B cell (primary cell): ENCODE results near the gene AEN. TPM values are rescaled to one million over a fixed set of nuclear protein-coding genes. Genes with fewer than 3 reads are reported as not detected.
A peak's percentile ranks its signal among the peaks of the same experiment; 100 is the strongest.

Source experiments
- ATAC-seq: fragments of 200-7000 bp; cut with Tn5 transposase; one replicate; pipeline ENCODE4 v1.10.0; 2021; ENCODE audit warnings: low read depth, mild to moderate bottlenecking, moderate number of reproducible peaks, moderate library complexity
- CTCF ChIA-PET: fragments of 350-600 bp; sonication (Branson Sonifier 250); formaldehyde crosslinking; loops from one replicate; lab custom pipeline; 2021; ENCODE audit warnings: antibody characterized with exemption, inconsistent platforms; lab: Charles Lee
- POLR2A ChIA-PET: fragments of 350-600 bp; sonication (Branson Sonifier 250); formaldehyde crosslinking; loops from one replicate; lab custom pipeline; 2021; ENCODE audit warnings: antibody characterized with exemption; lab: Charles Lee
- DNase-seq: peaks from one replicate; pipeline ENCODE4 v3.0.0; 2013
- H2AFZ ChIP-seq: 2 replicates; pipeline ENCODE4 v1.6.1; 2012; ENCODE audit warnings: mild to moderate bottlenecking, low read depth, low read length; ENCODE audit not compliant: insufficient read depth, poor library complexity, severe bottlenecking
- H3K27ac ChIP-seq, 2 donors: 1 replicate in 1 of 2; 2 replicates in 1 of 2; pipeline ENCODE4 v1.5.1; 2012 to 2013; ENCODE audit warnings: low read length in 2 of 2, mild to moderate bottlenecking in 2 of 2, moderate library complexity in 1 of 2
- H3K27me3 ChIP-seq, 4 experiments: fragments of 200-600 bp in 1 of 4; sonication (generic) in 1 of 4; replicated peaks in 1 of 4; 1 replicate in 2 of 4; 2 replicates in 2 of 4; pipeline versions ENCODE4 v1.6.1 to v1.7.0; 2013 to 2016; ENCODE audit warnings: low read length in 3 of 4, mild to moderate bottlenecking in 2 of 4, mixed read lengths in 1 of 4, moderate library complexity in 1 of 4; ENCODE audit not compliant: insufficient read depth in 4 of 4, control insufficient read depth in 3 of 4; ENCODE audit errors: control extremely low read depth in 1 of 4
- H3K36me3 ChIP-seq, 2 experiments: replicated peaks in 1 of 2; 1 replicate in 1 of 2; 2 replicates in 1 of 2; pipeline versions ENCODE4 v1.6.1 to v1.7.1; 2013; ENCODE audit warnings: low read length in 1 of 2; ENCODE audit not compliant: insufficient read depth in 2 of 2, control insufficient read depth in 1 of 2; ENCODE audit errors: control extremely low read depth in 1 of 2, extremely low read depth in 1 of 2
- H3K4me1 ChIP-seq, 2 donors: fragments of 200-600 bp in 1 of 2; sonication (generic) in 1 of 2; 1 replicate in 1 of 2; 2 replicates in 1 of 2; pipeline versions ENCODE4 v1.5.1 to v1.6.1; 2013 to 2017; ENCODE audit warnings: low read length in 2 of 2; ENCODE audit not compliant: control insufficient read depth in 2 of 2, insufficient read depth in 2 of 2
- H3K4me2 ChIP-seq: replicated peaks from 2 replicates; pipeline ENCODE3; 2012; ENCODE audit warnings: mild to moderate bottlenecking, low read depth, low read length; ENCODE audit not compliant: poor library complexity, severe bottlenecking
- H3K4me3 ChIP-seq, 5 experiments: fragments of 200-600 bp in 1 of 5; sonication (generic) in 1 of 5; 1 replicate in 3 of 5; 2 replicates in 2 of 5; pipeline versions ENCODE4 v1.5.1 to v1.7.0; 2011 to 2016; ENCODE audit warnings: low read length in 4 of 5, mild to moderate bottlenecking in 4 of 5, low read depth in 2 of 5, control low read depth in 1 of 5, moderate library complexity in 1 of 5; ENCODE audit not compliant: insufficient read depth in 1 of 5; ENCODE audit errors: control extremely low read depth in 1 of 5, extremely low read depth in 1 of 5
- H3K79me2 ChIP-seq: fragments of 200-600 bp; sonication (generic); one replicate; pipeline ENCODE4 v1.6.0; 2016; ENCODE audit warnings: low read length; ENCODE audit not compliant: control insufficient read depth, insufficient read depth
- H3K9ac ChIP-seq: fragments of 200-600 bp; sonication (generic); 2 replicates; pipeline ENCODE4 v1.6.1; 2017; ENCODE audit warnings: mild to moderate bottlenecking, low read length, moderate library complexity
- H3K9me3 ChIP-seq, 3 donors: one replicate each; pipeline versions ENCODE4 v1.6.1 to v1.7.1; 2013; ENCODE audit warnings: low read length in 2 of 3; ENCODE audit not compliant: control insufficient read depth in 2 of 3, insufficient read depth in 1 of 3; ENCODE audit errors: control extremely low read depth in 1 of 3
- H4K20me1 ChIP-seq: 2 replicates; pipeline ENCODE4 v1.6.0; 2012; ENCODE audit warnings: mild to moderate bottlenecking, low read length; ENCODE audit not compliant: insufficient read depth, control insufficient read depth, poor library complexity, severe bottlenecking
- H3K27ac Mint-ChIP-seq: one replicate; pipeline ENCODE4 v1.8.0; 2021; ENCODE audit warnings: mixed read lengths
- H3K27me3 Mint-ChIP-seq: one replicate; pipeline ENCODE4 v1.8.0; 2021; ENCODE audit warnings: mixed read lengths
- H3K4me1 Mint-ChIP-seq: one replicate; pipeline ENCODE4 v1.8.0; 2021; ENCODE audit warnings: mixed read lengths
- H3K4me3 Mint-ChIP-seq: one replicate; pipeline ENCODE4 v1.8.0; 2021; ENCODE audit warnings: mixed read lengths
- H3K9me3 Mint-ChIP-seq: one replicate; pipeline ENCODE4 v1.8.0; 2022; ENCODE audit warnings: mixed read lengths; ENCODE audit not compliant: insufficient read depth
- EZH2 ChIP-seq: IDR thresholded peaks from 2 replicates; pipeline ENCODE4 v1.6.1; 2012; ENCODE audit warnings: borderline replicate concordance, low read depth, mild to moderate bottlenecking, moderate library complexity, low read length; ENCODE audit not compliant: insufficient read depth, poor library complexity, severe bottlenecking
- WGBS: methylation state at CpG from one replicate; pipeline ENCODE4 v1.1.5; 2013; ENCODE audit warnings: missing lambda C conversion rate; ENCODE audit not compliant: insufficient coverage; 5-methylcytosine and 5-hydroxymethylcytosine counted together
- intact Hi-C: fragments of 100-400 bp; cut with micrococcal nuclease; formaldehyde crosslinking; loops from one replicate; pipeline ENCODE4 v1.10.0; 2022
- polyA plus RNA-seq: library from polyadenylated mRNA; depleted of rRNA; stranded (reverse); fragments of >200 nt; gene quantifications from 2 replicates; pipeline ENCODE4 v1.2.3, GENCODE V29; 2012
- total RNA-seq, 2 donors: library from RNA; stranded (reverse); fragments of 120-200 nt in 1 of 2; gene quantifications; 1 replicate in 1 of 2; 2 replicates in 1 of 2; pipeline versions ENCODE4 v1.2.3 to v1.2.4, GENCODE V29; 2013 to 2022
- TF ChIP-seq, protein P1 (sequence below): fragments of 200-600 bp; IDR thresholded peaks from one replicate; pipeline ENCODE4 v1.8.0; 2022; ENCODE audit warnings: antibody characterized with exemption, mild to moderate bottlenecking

The AEN gene
- total and polyA plus RNA-seq, 2 donors (not counting 1 experiment from before 2014, with no cell fraction given) = 18.5 to 42.9 TPM

- no peak overlapping the region for H3K9ac ChIP-seq
- ATAC-seq = no peak
- H3K4me1 Mint-ChIP-seq = peaks cover 51% of the 10 kb centered on the region
- H3K9me3 ChIP-seq = peaks cover 0 to 14% (median 0%) of the 10 kb centered on the region in 3 donors
- no peaks in the 10 kb centered on the region for H3K9me3 Mint-ChIP-seq
- H3K27ac Mint-ChIP-seq = no peak overlapping the region
- DNase-seq = no peak
- H3K4me3 Mint-ChIP-seq = no peak overlapping the region
- no peak overlapping the region for H3K4me2 ChIP-seq
- ChIA-PET CTCF (interaction anchor here (0.9 to 8.8 kb wide), 7 partner anchors 14 to 244 kb away, joined by 3 to 120 read pairs (median 3); partner anchors contain the start of gene AEN), POLR2A (no interaction called here)
- H3K79me2 ChIP-seq = peaks cover 5% of the 10 kb centered on the region
- H4K20me1 ChIP-seq = no peaks in the 10 kb centered on the region
- H3K27me3 Mint-ChIP-seq = no peaks in the 10 kb centered on the region
- no peaks in the 10 kb centered on the region for H3K36me3 ChIP-seq
- H3K27ac ChIP-seq = no peak overlapping the region
- no peak for TF ChIP-seq EZH2
- TF ChIP-seq, protein P1, sequence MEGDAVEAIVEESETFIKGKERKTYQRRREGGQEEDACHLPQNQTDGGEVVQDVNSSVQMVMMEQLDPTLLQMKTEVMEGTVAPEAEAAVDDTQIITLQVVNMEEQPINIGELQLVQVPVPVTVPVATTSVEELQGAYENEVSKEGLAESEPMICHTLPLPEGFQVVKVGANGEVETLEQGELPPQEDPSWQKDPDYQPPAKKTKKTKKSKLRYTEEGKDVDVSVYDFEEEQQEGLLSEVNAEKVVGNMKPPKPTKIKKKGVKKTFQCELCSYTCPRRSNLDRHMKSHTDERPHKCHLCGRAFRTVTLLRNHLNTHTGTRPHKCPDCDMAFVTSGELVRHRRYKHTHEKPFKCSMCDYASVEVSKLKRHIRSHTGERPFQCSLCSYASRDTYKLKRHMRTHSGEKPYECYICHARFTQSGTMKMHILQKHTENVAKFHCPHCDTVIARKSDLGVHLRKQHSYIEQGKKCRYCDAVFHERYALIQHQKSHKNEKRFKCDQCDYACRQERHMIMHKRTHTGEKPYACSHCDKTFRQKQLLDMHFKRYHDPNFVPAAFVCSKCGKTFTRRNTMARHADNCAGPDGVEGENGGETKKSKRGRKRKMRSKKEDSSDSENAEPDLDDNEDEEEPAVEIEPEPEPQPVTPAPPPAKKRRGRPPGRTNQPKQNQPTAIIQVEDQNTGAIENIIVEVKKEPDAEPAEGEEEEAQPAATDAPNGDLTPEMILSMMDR = no peak
- H3K27me3 ChIP-seq = no peaks in the 10 kb centered on the region
- H2AFZ ChIP-seq = no peak overlapping the region
- peaks cover 40 to 45% of the 10 kb centered on the region in 2 donors for H3K4me1 ChIP-seq
- no peak overlapping the region for H3K4me3 ChIP-seq
- intact Hi-C loops = no loop called here
Measured at GRCh38 chr15:88661041-88661700, 40.0 kb downstream of the AEN start.

DNA sequence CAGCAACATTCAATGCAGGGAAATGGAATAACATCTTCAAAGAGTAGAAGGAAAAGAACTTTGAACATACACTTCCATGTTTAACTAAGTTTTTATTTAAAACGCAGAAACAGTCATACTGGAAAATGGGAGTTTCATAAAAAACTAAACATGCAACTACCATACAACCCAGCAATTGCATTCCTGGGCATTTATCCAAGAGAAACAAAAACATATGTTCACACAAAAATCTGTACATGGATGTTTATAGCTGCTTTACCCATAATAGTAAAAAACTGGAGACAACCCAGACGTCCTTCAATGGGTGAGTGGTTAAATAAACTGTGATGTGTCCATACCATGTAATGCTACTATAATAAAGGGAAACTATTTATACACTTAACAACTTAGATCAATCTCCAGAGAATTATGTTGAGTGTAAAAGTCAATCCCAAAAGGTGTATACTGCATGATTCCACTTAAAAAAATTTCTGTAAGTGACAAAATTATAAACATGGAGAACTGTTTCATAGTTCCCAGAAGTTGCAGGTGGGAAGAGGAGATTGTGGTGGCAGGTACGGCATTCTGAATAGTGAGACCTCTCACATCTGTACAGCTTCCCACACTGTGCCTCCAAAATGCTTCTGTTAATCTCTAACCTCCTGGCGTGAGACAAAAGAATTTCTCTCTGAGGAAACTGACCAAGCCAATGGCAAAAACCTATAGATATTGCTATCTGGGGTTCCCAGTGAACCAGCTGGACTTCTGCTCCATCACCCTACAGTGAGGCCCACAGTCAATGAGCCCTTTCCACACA is 40.8 kb downstream of the AEN start:
- Mint-ChIP-seq H3K27ac (peak overlapping the region; percentile 32), H3K4me3 (no peak overlapping the region), H3K27me3 (no peaks in the 10 kb centered on the region), H3K9me3 (no peaks in the 10 kb centered on the region), H3K4me1 (peaks cover 45% of the 10 kb centered on the region)
- Histone ChIP-seq H3K36me3 (no peaks in the 10 kb centered on the region), H3K9ac (no peak overlapping the region), H3K27me3 (no peaks in the 10 kb centered on the region), H3K9me3 (peaks cover 0 to 6% (median 0%) of the 10 kb centered on the region in 3 donors), H2AFZ (no peak overlapping the region), H3K4me2 (no peak overlapping the region), H3K79me2 (peaks cover 5% of the 10 kb centered on the region), H3K4me3 (no peak overlapping the region), H3K4me1 (peaks cover 32 to 37% of the 10 kb centered on the region in 2 donors), H3K27ac (no peak overlapping the region), H4K20me1 (no peaks in the 10 kb centered on the region)
- POLR2A ChIA-PET = no interaction called here
- 100% methylated on average over 1 of the region's 4 CpGs for WGBS
- ATAC-seq = no peak
- DNase-seq = no peak
- intact Hi-C loops = no loop called here
- CTCF ChIA-PET = interaction anchor here (0.9 to 1.3 kb wide), 4 partner anchors 15 to 173 kb away, joined by 3 read pairs; partner anchors contain the start of gene AEN
- TF ChIP-seq EZH2 = no peak
- TF ChIP-seq, protein P1 = no peak
